Neutrophil (primary cell): Measurements from ENCODE around the gene GLMN.

Experiments
- H3K27ac ChIP-seq: fragments of 200-600 bp; sonication (generic); 2 replicates; pipeline ENCODE4 v1.5.1; 2016; ENCODE audit warnings: mild to moderate bottlenecking, moderate library complexity
- H3K27me3 ChIP-seq: fragments of 200-600 bp; sonication (generic); 2 replicates; pipeline ENCODE4 v1.6.0; 2016; ENCODE audit warnings: mild to moderate bottlenecking
- H3K36me3 ChIP-seq: fragments of 200-600 bp; sonication (generic); 2 replicates; pipeline ENCODE4 v1.5.1; 2017
- H3K4me1 ChIP-seq, 2 experiments: fragments of 200-600 bp in 1 of 2; sonication (generic) in 1 of 2; 1 replicate in 1 of 2; 2 replicates in 1 of 2; pipeline versions ENCODE4 v1.5.1 to v1.6.1; 2013 to 2016; ENCODE audit warnings: low read depth in 1 of 2, low read length in 1 of 2, mild to moderate bottlenecking in 1 of 2, moderate library complexity in 1 of 2; ENCODE audit not compliant: control insufficient read depth in 1 of 2, insufficient read depth in 1 of 2
- H3K4me3 ChIP-seq, 2 experiments: fragments of 200-600 bp in 1 of 2; sonication (generic) in 1 of 2; 1 replicate in 1 of 2; 2 replicates in 1 of 2; pipeline ENCODE4 v1.5.1; 2013 to 2016; ENCODE audit warnings: low read depth in 1 of 2, low read length in 1 of 2, mild to moderate bottlenecking in 1 of 2, moderate library complexity in 1 of 2
- H3K9me3 ChIP-seq: fragments of 200-600 bp; sonication (generic); 2 replicates; pipeline ENCODE4 v1.5.1; 2016
- CTCF ChIP-seq: fragments of 200-600 bp; sonication (generic); IDR thresholded peaks from 2 replicates; pipeline ENCODE4 v1.5.1; 2016; ENCODE audit warnings: antibody characterized with exemption

GLMN gene

GRCh38 chr1:92323473-92324453, 25.0 kb upstream of the GLMN start:
- Histone ChIP-seq H3K27ac (no peak overlapping the region), H3K36me3 (peaks cover 12% of the 10 kb centered on the region), H3K4me3 (no peak overlapping the region), H3K27me3 (no peaks in the 10 kb centered on the region), H3K4me1 (no peaks in the 10 kb centered on the region), H3K9me3 (peaks cover 9% of the 10 kb centered on the region)
- no peak for TF ChIP-seq CTCF

- H3K9me3 ChIP-seq, result no peaks in the 10 kb centered on the region
- no peaks in the 10 kb centered on the region for H3K4me1 ChIP-seq
- H3K27me3 ChIP-seq, result no peaks in the 10 kb centered on the region
- no peak overlapping the region for H3K27ac ChIP-seq
- peaks cover 7% of the 10 kb centered on the region for H3K36me3 ChIP-seq
- no peak for TF ChIP-seq CTCF
- no peak overlapping the region for H3K4me3 ChIP-seq
Observed at GRCh38 chr1:92317836-92318493, 19.2 kb upstream of the GLMN start.

GRCh38 chr1:92315766-92316599, 17.2 kb upstream of the GLMN start:
- Histone ChIP-seq H3K36me3 (peaks cover 7% of the 10 kb centered on the region), H3K4me1 (peaks cover 2 to 6% of the 10 kb centered on the region in 2 experiments), H3K4me3 (no peak overlapping the region), H3K27ac (no peak overlapping the region), H3K27me3 (no peaks in the 10 kb centered on the region), H3K9me3 (no peaks in the 10 kb centered on the region)
- no peak for TF ChIP-seq CTCF

GRCh38 chr1:92314024-92314423, 15.2 kb upstream of the GLMN start:
- Histone ChIP-seq H3K9me3 (no peaks in the 10 kb centered on the region), H3K4me1 (peaks cover 8 to 10% of the 10 kb centered on the region in 2 experiments), H3K4me3 (no peak overlapping the region), H3K27ac (no peak overlapping the region), H3K27me3 (no peaks in the 10 kb centered on the region), H3K36me3 (no peaks in the 10 kb centered on the region)
- no peak for TF ChIP-seq CTCF

GRCh38 chr1:92310185-92310597, 11.4 kb upstream of the GLMN start:
- no peaks in the 10 kb centered on the region for H3K36me3 ChIP-seq
- H3K27ac ChIP-seq, result no peak overlapping the region
- H3K27me3 ChIP-seq, result no peaks in the 10 kb centered on the region
- no peaks in the 10 kb centered on the region for H3K9me3 ChIP-seq
- peak; percentile 37 for TF ChIP-seq CTCF
- peaks cover 15 to 17% of the 10 kb centered on the region in 2 experiments for H3K4me1 ChIP-seq
- no peak overlapping the region for H3K4me3 ChIP-seq
